NOMO-1 (cell line): Measurements from ENCODE around the gene PJA2.

ENCODE experiments used
- DNase-seq, 2 experiments: peaks; one replicate each; lab custom pipeline; 2025; ENCODE audit not compliant: unreplicated experiment in 2 of 2; lab: John Stamatoyannopoulos, UW

Gene PJA2

GRCh38 chr5:109410389-109411148, 795 bp upstream of the PJA2 start:
- DNase-seq, result peak; percentile 77 to 78

DNA sequence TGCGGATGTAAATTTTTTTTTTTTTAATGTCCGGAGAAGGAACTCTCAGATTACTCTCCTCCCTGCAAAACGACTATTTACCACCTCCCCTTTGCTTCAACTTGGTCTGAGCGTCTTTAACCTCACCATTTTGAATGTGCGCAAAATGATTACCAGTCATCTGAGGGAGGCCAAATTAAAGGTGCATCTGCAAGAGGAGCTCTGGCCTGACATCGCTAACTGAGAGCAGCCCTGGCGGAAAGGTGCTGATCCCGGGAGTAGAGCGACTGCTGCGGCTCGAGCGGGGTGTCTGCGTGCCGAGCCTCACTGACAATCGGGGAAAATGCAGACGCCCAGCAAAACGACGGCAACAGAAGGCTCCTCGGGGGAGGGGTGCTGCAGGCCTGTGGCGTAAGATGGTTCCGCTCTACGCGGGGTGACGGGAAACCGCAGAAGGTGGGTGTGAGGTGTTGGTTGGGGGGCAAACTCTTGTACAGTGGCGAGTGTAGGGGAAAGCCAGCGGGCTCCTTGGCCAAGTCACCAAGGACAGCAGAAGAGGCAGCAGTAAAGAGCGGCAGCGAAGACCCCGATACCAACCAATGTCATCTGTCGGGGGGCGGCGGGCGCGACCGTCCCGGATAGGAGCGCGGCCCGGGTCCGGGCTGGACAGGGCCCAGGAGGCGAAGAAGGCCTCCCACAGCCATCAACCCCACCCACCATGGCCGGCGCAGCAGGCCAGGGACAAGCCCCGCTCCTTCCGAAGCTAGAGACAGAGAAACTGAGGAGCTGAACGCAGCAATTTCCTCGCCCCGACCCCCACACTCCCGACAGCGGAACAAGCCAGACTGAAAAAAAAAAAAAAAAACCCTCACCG, 557 bp downstream of the PJA2 start:
- DNase-seq, result peak; percentile 64 to 80

GRCh38 chr5:109407913-109408312, 1.9 kb downstream of the PJA2 start:
- DNase-seq, result peak in 1 of 2 experiments; percentile 56

DNA sequence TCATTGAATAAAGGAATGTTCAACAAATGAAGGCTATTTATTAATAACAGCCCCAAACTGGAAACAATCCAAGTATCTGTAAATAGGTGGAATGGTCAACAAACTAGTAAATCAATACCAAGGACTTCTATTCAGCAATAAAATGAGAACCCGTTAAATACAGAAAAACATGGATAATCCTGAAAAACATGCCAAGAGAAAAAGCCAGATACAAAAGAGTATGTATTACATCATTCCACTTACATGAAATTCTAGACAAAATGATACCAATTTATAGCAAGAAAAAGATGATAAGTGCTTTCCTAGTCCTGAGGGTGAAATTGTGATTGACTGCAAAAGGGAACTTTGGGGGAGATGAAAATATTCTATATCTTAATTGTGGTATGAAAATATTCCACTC, 3.1 kb downstream of the PJA2 start:
- no peak for DNase-seq

DNA sequence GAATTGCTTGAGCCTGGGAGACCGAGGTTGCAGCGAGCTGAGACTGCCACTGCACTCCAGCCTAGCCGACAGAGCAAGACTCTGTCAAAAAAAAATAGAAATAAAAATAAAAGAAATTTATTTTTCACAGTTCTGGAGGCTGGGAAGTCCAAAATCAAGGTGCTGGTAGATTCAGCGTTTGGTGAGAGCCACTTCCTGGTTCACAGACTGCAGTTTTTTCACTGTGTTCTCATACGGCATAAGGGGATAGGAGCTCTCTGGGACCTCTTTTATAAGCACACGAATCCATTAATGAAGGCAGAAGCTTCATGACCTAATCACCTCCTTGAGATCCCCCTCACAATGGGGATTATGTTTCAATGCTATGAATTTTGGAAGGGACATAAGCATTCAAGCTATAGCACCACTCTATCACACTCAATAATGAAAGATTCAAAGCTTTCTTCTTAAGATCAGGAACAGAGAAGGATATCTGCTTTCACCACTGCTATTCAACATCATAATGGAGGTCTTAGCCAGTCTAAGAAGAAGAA, 5.3 kb downstream of the PJA2 start:
- no peak for DNase-seq

DNA sequence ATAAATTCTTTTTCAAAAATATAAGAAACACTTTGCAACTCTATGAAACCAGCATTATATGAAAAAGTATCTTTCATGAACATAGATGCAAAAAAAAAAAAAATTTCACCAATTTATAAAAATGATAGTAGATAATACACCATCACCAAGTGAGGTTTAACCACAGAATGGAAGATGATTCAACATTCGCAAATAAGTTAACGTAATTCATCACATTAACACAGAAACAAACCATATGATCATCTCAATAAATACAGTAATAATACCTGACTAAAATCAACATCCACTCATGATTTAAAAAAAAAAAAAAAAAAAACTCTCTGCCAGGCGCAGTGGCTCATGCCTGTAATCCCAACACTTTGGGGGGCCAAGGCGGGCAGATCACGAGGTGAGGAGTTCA, 6.3 kb downstream of the PJA2 start:
- DNase-seq, result no peak

- DNase-seq, result no peak
Observed at GRCh38 chr5:109399092-109399759, 10.5 kb downstream of the PJA2 start.

GRCh38 chr5:109396965-109397364, 12.8 kb downstream of the PJA2 start:
- DNase-seq, result no peak

DNA sequence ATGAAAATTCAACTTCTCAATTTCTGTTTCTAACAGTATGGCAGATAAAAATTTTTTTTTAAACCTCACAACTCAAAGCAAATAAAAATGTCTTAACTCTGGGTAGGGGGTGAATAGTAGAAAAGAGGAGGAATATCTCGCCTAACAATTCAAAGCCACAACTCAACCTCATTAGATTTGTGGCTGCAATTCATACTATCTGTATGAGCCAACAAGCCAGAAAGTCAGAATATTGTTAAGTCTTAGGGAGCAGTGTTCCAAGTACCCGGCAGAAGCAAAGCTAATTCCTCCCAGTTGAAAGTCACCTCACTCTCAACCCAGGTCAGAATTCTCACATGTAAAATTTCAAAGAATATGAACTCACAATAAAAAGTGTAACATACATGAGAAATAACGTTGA, 15.0 kb downstream of the PJA2 start:
- DNase-seq, result no peak

GRCh38 chr5:109390188-109390587, 19.6 kb downstream of the PJA2 start:
- DNase-seq, result no peak

- no peak for DNase-seq
Observed at GRCh38 chr5:109388407-109388806, 21.4 kb downstream of the PJA2 start.

DNA sequence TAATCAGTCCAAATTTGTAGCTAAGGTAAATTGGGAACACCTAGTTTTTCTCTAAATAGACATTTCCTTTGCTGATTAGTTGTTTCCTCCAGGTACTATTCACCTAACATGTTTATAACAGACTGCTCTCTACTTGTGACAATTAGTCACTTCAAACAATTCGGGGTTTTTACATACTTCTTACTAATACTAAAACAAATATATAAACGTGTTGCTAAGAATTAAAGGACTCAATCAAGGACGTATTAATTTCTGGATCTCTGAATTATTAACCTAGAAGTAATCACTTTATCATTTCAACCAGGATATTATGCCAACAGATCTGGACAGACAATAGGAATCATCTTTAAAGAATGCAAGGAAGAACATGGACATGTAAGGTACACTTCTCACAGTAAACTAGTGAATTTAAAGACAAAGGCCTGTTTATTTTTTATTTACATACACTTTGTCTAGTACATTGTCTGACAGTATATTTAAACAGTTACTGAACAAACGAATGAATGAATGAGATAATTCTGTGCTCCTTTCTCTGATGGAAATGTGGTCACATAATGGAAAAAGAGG, 22.3 kb downstream of the PJA2 start:
- no peak for DNase-seq

DNA sequence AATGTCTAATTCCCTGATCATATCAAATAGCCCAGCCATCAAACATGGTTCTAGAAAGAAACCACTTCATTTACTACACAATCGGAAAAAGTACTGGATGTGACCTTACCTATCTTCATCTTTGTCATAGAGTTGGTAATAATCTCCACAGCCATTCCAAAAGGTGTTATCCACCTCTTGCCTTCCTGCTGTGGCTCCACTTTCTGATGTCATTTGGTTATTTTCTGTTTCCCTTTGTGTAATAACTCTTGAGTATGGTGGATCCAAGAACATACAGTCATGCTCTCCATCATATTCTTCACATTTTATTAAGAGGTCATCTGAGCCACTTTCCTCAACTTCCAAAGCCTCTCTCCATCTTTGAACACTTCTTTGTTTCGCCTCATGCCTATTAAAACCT, 31.7 kb downstream of the PJA2 start:
- no peak for DNase-seq

DNA sequence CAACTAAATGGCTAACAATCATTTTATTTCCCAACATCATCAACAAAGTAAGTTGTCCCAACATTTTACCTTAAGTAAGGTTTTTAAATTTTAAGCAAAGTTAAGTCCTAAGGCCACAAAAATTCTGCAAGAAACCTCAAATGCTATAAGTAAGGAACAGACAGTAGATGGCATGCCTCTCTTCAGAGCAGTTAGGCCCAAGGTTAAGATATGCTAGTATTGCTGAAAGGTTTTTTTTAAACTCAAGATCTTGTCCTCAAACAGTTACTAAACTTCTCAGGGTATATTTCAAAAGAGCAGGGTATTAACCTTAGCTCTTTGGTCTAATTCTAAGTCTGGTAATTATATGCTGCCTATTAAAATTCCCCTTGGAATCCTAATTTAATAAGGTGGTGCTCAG, 35.1 kb downstream of the PJA2 start:
- no peak for DNase-seq

- no peak for DNase-seq
Observed at GRCh38 chr5:109373932-109374331, 35.8 kb downstream of the PJA2 start.

DNA sequence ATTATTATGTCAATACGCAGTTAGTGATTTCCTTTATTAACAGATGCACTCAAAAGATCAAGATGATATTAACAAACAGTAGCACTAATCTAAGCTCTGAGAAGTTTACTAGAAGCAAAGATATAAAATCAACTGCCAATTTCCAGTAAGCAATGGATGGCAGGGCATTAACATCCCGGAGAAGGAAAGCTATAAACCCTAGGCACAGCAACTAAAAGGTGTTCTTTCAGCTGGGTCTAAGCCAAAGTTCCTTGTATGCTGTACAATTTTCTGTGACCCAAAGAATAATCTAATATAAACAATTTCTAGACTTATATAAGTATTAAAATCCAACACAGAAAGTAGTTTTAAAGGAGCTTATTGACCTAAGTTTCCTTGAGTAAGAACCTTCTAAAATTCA, 39.4 kb downstream of the PJA2 start:
- DNase-seq, result no peak

GRCh38 chr5:109365653-109366052, 44.1 kb downstream of the PJA2 start:
- DNase-seq, result no peak

GRCh38 chr5:109364977-109365376, 44.8 kb downstream of the PJA2 start:
- DNase-seq, result no peak

DNA sequence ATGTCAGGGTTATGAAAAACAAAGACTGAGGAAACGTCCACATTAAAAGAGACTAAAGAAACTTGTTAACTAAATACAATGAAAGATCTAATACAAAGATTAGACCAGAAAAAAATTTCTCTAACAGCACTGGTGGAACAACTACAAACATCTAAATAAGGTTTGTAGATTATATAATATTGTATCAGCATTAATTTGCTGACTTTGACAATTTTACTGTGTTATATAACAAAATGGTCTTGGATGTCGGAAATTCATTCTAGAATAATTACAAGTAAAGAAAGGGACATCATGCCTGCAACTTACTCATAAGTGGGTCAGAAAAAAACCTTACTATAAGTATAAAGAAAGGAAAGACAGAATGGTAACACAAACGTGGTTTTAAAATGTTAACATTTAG, 50.1 kb downstream of the PJA2 start:
- no peak for DNase-seq

DNA sequence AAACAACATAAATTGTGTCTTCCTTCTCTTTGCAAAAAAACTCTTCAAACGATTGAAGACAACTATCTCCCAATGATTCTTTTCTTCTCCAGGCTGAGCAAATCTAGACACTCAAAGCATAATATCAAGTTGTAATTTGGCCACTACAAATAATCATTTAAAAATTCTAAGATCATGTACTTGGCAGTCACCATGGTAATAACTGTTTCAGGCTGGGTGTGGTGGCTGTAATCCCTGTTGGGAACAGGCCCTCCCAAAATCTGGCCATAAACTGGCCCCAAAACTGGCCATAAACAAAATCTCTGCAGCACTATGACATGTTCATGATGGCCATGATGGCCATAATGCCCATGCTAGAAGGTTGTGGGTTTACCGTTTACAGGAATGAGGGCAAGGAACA, 52.0 kb downstream of the PJA2 start:
- DNase-seq, result no peak

DNA sequence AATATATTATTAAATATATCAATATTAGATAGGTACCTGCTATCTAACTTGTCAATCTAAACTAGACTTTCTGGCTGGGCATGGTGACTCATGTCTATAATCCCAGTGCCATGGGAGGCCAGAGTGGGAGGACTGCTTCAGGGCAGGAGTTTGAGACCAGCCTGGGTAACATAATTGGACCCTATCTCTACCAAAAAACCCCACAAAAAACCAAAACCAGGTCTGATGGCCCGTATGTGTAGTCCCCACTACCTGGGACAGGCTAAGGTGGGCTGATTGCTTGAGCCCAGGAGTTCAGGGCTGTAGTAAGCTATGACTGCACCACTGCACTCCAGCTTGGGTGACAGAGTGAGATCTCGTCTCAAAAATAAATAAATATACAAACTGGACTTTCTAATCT, 55.0 kb downstream of the PJA2 start:
- no peak for DNase-seq
